GM21825 (cell line): ENCODE data around the gene RGS8.

ENCODE experiments used
- ATAC-seq: cut with Tn5 transposase; IDR thresholded peaks from one replicate; pipeline ENCODE4 v1.9.1; 2021; ENCODE audit warnings: mild to moderate bottlenecking, moderate library complexity; ENCODE audit not compliant: unreplicated experiment

The RGS8 gene

DNA sequence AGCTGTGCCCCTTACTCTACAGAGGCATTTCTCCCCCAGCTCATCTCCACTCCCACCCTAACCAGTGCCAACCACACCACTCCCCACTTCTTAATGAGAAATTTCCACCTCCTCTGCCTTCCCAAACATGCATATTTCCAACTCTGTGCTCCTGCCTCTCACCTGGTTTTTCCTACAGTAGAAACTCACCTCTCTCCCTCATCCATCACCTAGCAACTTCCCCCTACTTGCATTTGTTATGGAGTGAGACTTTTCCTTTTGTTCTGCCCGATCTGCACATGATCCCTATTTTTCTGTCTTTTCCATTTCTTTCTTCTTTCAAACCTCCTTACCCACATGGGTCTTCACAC, 11.9 kb downstream of the RGS8 start:
- no peak for ATAC-seq

DNA sequence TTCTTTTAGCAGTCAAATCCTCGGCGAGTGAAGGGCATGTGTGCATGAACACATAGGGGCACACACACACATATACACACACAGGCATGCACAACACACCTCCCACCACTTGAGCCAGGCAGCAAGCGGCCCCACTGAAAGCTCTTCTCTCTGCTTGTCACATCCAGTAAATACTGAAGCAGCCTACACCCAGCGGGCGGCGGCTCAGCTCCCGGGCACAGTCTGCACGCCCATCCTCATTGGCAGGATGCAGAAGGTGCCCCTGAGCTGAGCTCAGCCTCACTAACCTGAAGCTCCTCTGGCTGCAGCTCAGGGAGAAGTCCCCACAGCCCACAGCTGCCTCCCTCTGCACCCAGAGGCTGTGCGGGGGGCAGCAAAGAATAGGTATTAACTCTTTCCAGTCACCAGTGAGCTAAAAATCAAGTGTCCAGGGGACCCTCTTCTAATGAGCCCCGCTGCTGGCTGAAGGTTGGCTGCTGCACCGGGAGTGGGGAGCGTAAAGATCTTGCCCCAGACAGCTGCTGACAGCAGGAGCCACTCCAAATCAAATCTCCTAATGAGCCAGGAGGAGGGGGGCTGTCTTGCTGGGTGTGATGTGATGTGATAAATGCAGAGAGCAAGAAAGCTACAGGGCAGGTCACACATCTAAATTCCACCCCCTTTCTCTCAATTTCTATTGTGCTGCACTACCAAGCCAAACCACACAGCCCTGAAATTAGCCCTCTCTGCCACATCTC, 12.5 kb downstream of the RGS8 start:
- ATAC-seq: no peak

DNA sequence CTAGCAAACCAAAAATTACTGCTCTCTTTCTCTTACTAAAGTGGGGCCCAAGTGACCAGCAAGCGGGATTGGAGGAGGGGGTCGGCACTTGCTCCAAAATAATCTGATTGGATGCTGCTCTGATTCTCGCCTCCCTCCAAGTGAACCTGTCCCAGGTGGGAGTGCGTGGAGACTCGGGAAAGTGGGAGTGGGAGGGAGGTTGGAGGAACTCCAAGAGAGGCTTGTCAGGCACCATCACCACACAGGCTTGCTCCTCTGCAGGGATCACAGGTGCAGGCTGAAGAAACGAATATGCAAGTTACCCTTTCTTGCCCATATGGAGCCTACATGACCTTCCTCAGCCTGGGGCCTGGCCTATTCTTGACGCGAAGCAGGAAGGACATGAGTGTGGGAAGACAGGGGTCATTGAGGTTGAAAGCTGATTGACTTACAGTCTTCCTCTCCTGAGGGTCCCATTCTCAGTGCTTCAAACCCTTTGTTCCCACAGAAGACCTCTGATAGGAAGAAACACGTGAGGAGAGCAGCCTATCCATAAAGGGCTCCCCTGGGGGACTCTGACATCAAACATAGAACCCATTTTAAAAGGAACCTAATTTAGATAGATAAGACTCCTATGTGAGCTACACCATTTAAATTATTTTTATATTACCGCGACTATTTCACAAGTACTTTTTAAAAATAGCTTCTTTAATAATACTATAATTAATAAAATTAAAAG, 14.2 kb downstream of the RGS8 start:
- ATAC-seq: no peak

DNA sequence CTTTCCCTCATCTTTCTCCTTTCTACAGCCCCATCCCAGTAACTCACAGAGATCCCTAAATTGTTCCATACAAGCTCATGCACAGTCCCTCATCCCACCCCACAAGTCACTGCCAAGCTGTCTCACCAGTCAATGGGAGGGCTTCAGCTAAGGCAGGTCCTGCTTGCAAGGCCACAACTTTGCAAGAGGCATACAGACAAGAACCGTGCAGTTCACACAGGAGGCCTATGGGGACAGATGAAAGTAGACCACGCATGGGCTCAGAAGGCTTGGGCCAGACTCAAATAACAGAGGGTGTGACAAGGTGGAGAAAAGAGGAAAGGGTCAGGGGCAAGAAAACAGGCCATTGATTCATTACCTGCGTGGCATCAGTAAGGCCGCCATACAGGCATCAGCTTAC, 15.1 kb downstream of the RGS8 start:
- ATAC-seq: no peak

DNA sequence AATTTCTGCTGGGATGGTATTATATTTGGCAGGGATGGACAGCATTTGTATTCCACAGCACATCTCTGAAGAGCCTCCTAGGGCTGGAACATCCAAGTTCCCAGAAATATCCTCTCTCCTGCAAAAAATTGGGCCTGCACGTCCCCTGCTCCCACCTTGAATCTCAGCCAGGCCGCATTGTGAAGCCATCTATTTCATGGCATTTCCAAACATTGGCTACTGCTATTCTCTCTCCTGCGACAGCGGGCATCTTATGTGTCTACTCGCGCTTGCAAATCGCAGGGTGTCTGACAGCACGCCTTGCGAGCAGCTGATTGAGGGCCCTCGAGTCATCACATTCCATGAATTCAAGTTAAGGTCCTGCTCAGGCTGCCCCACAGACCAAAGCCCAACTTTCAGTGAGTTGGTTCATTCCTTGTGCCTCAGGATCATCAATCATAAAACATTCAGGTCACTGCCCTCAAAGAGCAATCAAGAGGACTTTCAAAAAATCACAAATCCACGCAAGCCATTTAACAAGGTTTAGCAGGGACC, 15.8 kb downstream of the RGS8 start:
- ATAC-seq: no peak

DNA sequence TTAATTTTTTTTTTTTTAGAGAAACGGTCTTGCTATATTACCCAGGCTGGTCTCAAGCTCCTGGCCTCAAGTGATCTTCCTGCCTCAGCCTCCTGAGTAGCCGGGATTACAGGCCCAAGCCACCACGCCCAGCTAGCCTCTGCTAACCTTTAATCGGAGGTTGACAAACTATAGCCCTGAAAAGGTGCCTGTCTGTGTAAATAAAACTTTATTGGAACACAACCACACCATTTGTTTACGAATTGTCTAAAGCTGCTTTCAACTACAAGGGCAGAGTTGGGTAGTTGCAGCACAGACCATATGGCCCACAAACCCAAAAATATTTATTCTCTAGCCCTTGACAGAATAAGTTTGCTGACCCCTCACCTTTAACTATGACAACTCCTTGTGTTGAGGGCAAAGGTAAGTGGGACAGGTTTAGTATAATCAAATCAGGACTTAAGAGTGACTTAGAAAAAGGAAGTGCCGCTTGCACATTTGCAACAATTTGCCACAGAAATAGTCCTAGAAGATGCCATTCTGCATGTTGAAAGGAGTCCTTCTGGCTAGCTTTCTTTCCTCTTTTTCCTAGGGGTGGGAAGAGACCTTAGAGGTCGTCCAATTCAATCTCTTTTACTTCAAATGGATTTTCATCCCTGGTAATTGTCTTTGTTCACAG, 16.4 kb downstream of the RGS8 start:
- ATAC-seq: no peak

DNA sequence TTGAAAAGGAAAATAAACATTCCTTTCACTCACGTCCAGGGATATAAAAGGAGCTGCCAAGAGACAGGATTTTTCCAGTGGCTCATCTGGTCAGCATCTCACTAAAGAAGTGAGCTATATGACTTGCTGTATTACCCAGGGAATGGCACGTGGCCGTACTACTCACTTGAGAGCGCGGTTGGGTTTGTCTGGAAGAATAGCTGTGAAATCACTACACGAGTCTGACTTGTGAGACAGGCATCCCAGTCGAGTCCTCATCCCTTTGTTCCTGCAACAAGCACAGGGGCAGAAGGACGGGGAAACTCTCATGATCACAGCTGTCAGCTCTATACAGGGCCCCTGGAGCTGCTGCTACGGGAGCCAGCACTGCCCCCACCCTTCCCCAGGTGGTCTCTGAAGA, 17.7 kb downstream of the RGS8 start:
- no peak for ATAC-seq

DNA sequence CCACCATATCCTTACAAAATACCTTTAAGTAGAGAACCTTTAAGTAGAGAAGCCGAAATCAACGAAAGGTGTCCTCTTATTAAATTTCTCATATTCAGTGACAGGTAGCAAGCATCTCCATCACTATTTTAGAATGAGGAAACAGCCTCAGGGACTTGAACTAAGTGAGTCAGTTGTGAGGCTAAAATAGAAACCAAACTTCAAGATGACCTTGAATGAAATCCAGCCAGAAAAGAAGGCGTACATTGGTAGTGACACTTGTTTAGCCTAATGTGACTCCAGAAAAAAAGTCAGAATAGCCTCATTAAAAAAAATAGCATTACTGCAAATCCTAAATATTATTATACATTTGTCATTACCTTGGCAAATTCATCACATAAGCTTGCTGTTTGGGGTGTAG, 20.1 kb downstream of the RGS8 start:
- no peak for ATAC-seq

DNA sequence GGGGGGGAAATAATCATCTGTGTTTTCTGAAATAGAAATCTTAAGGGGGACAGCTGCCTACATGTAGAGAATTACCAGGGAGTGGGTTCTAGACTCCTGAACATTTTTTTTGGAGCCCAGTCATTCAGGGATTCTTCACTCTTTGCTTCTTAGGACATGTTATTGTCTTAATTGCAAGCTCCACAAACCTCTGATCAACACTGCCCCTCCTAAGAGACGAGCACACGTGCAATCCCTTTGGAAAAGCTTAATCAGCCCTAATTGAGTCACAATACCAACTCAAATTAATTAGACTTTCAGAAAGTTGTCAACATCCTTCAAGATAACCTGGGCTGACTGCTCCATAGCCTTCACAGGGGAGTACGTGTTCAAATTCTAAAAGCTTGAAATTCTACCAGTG, 21.4 kb downstream of the RGS8 start:
- ATAC-seq: no peak

DNA sequence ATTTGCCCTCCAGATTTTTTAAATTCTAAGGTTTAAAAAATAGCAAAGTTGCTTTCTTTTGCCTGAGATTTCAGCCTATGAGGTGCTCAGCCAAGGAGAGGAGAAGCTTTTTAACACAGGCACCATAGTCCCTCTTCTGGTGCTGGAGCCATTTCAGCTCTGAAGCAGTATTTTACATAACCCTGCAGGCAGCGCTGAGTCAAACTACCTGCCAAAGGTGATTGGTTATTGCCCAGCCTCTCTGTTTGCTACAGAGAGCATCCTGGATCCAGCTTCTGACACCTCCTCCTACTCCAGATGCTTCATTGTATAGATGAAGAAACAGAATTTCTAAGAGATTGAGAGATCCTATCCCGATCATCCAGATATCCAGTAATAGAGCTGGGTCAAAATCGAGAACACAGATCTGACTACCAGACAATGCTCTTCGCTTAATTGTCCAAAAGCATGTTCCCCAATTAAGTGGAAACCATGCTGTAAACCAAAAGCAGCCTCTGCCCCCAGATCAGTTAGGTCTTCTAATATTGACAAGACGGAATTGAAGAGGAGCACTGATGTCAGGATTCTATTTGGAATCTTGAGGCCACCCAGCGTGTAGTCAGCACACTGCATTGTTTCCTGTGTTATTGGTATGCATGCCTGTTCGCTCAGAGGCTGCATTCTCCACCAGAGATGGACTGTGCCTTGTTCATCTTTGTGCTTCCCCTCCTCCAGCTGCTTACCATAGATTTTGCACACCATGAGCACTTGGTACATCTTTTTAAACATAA, 22.1 kb downstream of the RGS8 start:
- no peak for ATAC-seq

DNA sequence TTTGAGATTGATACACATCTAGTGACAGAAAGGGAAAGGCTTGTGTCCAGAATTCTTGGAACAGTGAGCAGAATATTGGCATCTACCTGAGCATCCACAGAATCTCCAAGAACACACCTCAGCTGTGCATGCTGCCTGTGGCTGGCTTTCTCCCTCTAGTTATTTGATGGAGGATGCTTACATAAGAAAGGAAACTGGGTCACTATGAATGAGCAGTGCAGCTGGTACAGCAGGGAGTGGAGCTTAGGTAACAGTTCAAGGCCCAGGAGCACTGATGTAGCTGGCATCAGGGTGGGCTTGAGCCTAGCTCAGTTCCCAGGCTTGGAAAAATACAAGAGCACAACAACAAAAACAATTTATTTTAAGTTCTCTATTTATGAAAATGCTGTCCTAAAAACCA, 26.3 kb downstream of the RGS8 start:
- no peak for ATAC-seq

DNA sequence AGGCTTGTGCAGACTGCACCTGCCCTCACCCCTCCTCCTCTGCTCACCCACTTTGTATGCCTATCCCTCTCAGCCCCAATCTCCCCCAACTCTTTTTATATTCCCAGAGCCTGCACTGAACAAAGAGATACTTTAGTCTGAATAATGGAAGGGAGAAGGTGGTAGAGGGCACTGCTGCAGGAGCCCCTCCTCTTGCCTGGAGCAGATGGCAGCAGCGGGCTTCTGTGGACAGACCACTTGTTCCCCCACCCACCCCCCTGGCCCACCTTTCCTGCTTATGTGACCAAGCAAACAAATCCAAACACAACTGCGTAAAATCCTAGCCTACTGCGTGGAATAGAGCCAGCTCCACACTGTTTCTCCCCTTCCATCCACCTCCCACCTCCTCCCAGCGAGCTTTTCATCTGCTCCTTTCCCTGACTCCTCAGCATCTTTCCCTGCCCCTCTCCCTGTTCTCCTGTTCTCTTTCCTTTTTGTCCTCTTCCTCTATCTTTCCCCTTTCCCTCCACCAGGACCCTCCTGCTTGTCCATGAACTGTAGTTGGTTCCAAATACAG, 27.5 kb downstream of the RGS8 start:
- no peak for ATAC-seq

DNA sequence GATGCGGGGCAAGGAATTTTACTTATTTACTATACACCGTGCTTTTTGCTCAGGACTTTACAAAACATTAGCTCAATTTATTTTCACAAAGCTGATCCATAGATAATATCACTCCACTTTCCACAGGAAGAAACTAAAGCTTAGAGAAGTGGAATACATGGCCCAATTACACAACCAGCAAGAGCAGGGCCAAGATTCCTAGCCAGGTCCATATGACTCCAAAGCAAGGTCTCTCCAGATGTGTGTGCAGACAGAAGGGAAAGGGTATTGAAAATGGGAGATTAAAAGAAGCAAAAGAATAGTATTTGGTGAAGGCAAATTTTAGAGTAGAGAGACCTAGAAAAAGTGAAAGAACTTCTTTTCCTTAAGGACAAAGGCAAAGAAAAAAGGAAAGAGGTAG, 30.4 kb downstream of the RGS8 start:
- ATAC-seq: no peak

DNA sequence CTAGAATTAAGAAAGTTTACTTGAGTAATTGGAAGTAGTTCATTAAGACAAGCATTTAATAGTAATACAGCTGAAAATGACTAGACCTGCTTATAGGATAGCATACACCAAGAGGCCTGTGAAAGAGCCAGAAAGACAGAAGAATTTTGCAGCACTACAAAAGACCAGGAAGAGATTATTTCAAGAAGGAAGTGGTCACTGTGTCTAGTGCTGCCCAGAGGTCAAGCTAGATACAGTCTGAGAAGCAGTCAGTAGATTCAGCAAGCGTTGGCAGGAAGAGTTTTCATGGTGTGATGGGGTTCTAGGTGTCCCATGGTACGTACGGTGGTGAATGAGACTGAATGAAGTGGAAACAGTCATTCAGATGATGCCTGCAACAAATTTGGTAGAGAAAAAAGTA, 31.5 kb downstream of the RGS8 start:
- no peak for ATAC-seq

DNA sequence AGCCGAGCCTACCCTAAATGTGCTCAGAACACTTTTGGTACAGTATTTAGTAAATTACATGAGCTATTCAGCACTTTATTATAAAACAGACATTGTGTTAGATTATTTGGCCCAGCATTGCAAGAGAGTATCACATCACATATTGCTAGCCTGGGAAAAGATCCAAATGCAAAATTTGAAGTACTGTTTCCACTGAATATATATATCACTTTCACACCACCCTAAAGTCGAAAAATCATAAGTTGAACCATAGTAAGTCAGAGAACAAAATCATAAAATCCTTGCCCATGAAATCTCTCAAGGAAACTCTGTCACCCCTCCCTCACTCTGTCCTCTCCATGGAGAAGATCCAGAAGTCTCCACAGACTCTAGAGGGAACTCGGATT, 33.1 kb downstream of the RGS8 start:
- no peak for ATAC-seq

DNA sequence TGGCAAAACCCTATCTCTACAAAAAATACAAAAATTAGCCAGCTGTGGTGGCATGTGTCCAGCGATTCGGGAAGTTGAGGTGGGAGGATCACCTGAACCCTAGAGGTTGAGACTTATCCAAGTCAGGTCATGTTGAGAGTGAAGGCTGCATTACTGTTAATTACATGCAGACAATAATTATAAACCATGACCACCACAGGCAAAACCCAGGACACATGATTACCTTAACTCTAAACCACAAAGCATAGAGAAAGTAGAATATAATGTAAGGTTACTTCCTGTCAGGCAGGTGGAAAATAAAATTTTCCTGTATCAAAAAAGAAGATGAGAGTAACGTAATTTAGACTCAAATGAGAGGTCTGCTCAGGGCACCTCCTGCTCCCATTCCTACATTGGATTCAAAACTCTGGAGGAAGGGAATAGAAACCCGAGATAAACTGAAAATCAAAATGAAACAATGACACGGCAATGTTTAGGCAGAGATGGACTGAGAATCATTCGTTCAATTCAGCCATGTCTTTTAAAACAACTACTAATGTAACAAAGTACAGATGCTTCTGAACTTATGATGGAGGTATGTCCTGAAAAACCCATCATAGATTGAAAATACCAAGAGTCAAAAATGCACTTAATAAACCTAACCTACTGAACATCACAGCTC, 33.6 kb downstream of the RGS8 start:
- ATAC-seq: no peak

DNA sequence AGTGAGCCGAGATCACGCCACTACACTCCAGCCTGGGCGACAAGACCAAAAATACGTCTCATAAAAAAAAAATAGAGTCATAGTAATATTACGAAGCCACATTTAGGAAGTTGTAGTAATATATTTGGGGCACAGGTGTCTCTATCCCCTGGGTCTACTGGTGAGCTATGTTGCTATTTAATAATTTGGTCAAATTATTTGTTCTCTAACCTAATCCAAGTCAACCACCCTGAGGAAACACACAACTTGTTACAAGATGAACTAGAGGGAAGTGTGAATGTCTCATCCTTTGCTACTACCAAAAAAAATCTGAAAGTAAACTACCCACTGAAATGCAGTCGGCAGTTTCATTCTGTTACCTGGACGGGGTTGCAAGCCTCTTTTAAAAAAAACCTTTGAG, 35.3 kb downstream of the RGS8 start:
- ATAC-seq: no peak

DNA sequence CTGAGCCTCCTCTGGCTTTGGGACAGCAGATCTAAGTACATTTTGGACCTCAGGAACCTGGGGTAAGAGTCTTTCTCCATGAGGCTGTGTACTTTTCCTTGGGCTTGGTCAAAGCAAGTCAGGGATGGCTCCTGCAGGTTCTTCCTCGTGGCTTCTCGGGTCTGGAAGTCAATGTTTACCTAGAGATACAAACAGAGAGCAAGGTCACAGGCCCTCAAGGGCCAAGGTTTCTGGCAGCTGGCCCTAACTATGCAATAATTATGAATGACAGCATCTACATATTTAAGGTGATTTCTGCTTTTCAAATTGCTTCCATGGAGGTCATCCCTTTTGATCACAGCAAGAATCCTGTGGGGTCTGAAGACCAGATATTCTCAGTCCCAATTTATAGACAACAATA, 37.6 kb downstream of the RGS8 start:
- no peak for ATAC-seq

DNA sequence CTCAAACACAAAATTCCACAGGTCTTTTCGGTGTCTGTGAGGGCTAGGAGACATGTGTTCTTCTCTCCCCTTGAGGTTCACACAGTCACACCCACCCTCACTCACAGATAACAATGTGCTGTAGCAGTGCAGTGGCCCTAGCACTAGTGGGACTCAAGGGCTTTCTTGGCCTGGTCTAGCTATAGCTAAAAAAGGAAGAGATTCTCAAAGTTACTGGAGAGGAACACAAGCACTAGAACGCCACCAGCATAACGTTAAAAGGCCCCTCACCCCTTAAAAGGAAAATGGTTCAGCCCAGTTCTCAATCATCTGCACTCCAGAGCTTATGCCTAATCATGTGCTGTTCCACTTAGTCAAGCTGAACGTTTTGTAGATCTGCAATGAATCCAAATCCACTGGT, 39.5 kb downstream of the RGS8 start:
- no peak for ATAC-seq

DNA sequence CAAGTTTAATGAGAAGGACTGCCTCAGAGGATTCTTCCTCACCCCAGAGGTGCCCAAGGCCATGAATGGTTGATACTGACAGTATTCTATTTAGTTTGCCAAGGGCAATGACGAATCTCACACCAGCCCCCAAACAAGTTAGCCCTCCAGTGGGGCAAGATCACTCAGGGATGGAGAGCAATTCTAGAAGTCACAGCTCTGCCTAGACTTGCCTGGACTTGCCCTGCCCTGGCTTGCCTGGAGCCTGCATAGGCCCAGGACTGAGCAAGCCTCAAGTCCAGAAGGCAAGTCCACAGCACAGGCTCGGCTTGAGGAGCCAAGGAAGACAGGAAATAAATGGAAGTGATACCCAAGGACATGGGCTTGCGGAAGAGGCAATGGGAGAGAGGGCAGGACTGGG, 40.7 kb downstream of the RGS8 start:
- ATAC-seq: no peak

DNA sequence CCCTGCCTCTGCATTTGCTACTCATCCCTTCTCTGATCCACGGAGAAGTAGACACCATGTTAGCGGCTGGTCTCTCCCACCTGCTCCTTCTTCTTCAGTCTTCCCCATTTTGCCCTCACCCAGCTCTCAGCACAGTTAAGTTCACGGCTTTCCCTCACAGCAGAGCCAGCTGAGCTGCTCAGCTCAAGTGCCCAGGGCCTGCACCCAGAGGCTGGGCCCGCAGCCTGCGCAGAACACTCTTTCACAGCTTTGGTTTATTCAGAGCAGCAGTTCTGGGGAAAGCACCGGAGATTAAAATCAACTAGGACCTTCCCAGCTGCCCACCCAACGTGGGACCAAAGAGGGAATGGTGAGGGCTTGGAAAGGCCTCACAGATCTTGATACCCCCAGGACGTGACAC, 41.9 kb downstream of the RGS8 start:
- no peak for ATAC-seq
